GM12873 (cell line): ENCODE results near the gene MAFG.

Experiments used
- CTCF ChIP-seq: IDR thresholded peaks from 2 replicates; pipeline ENCODE4 v1.5.1; 2012; ENCODE audit warnings: low read depth, mild to moderate bottlenecking, moderate library complexity, low read length, control low read depth; ENCODE audit not compliant: insufficient read depth; ENCODE audit errors: missing control alignments

The MAFG gene

GRCh38 chr17:81927653-81928543 lies at the start of gene MAFG:
Gene MAFG (minus strand): TSS chr17:81927735. CDS start chr17:81923185, 4,550 bp downstream.
- peak; percentile 42 for TF ChIP-seq CTCF

- TF ChIP-seq CTCF = no peak
Measured at GRCh38 chr17:81976332-81977210, 49.0 kb upstream of the MAFG start.

- TF ChIP-seq CTCF = no peak
Measured at GRCh38 chr17:81973432-81973831, 45.9 kb upstream of the MAFG start.

GRCh38 chr17:81968850-81969812 lies 41.6 kb upstream of the MAFG start:
- no peak for TF ChIP-seq CTCF

GRCh38 chr17:81968396-81968745 lies 40.8 kb upstream of the MAFG start:
- no peak for TF ChIP-seq CTCF

- no peak for TF ChIP-seq CTCF
Measured at GRCh38 chr17:81967533-81968395, 40.2 kb upstream of the MAFG start.
